Duodenal mucosa (tissue), 2 donors: ENCODE data around the gene ASF1A.

Experiments used
- H3K27ac ChIP-seq: one replicate; pipeline ENCODE4 v1.7.0; 2013; ENCODE audit warnings: low read depth, low read length
- H3K27me3 ChIP-seq, 2 donors: one replicate each; pipeline ENCODE4 v1.7.0; 2013; ENCODE audit warnings: low read length in 2 of 2, control low read depth in 1 of 2; ENCODE audit not compliant: insufficient read depth in 2 of 2, control insufficient read depth in 1 of 2
- H3K36me3 ChIP-seq, 2 donors: one replicate each; pipeline ENCODE4 v1.7.0; 2013; ENCODE audit warnings: low read length in 2 of 2, control low read depth in 1 of 2; ENCODE audit not compliant: insufficient read depth in 2 of 2, control insufficient read depth in 1 of 2
- H3K4me1 ChIP-seq, 2 donors: one replicate each; pipeline ENCODE4 v1.7.0; 2013; ENCODE audit warnings: low read length in 2 of 2, control low read depth in 1 of 2; ENCODE audit not compliant: insufficient read depth in 2 of 2, control insufficient read depth in 1 of 2
- H3K4me3 ChIP-seq, 2 donors: one replicate each; pipeline ENCODE4 v1.7.0; 2013; ENCODE audit warnings: low read length in 2 of 2, low read depth in 1 of 2
- H3K9ac ChIP-seq, 2 donors: one replicate each; pipeline ENCODE4 v1.7.0; 2013; ENCODE audit warnings: low read length in 2 of 2, low read depth in 1 of 2
- H3K9me3 ChIP-seq, 2 donors: one replicate each; pipeline ENCODE4 v1.7.0; 2013; ENCODE audit warnings: low read length in 2 of 2, control low read depth in 1 of 2; ENCODE audit not compliant: control insufficient read depth in 1 of 2

ASF1A gene

DNA sequence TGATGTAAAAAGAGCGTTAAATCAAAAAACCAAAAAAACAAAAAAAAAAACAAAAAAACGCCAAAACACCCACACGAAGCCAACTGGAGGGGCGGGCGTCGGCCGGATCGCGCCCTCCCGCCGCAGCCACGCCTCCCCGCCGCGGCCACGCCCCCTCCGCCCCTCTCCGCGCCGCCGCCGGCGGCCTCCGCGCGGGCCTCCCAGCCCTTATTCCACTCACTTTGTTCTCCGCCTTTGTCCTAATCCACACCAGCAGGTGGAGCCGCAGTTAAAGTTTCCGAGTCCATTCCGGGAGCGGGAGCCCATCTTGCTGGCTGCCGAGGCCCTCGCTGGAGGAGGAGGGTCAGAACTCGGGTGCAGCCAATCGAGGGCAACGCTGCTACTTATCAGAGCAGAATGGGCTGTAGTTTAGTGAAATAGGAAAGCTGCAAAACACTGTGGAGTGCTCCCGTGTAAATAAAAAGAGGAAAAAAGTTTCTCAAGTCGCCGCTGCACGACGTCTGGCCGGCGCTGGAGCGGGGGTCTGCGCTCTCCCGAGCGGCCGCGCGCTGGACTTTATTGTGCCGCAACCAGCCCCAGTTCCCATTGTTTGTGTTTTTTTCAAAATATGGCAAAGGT lies at the start of gene ASF1A:
Gene ASF1A, plus strand, starts transcription at position 346 of the 618 bp plus-strand sequence. Its CDS starts 262 bp downstream, at position 608.
- Histone ChIP-seq H3K4me1 (peaks cover 21 to 22% of the 10 kb centered on the region in 2 donors), H3K36me3 (peaks cover 0 to under 1% of the 10 kb centered on the region in 2 donors), H3K27ac (peak within 1 kb of the TSS; percentile 95), H3K9me3 (no peaks in the 10 kb centered on the region), H3K27me3 (no peaks in the 10 kb centered on the region), H3K9ac (peak within 1 kb of the TSS; percentile 88 to 92), H3K4me3 (peak within 1 kb of the TSS; percentile 92 to 95)

DNA sequence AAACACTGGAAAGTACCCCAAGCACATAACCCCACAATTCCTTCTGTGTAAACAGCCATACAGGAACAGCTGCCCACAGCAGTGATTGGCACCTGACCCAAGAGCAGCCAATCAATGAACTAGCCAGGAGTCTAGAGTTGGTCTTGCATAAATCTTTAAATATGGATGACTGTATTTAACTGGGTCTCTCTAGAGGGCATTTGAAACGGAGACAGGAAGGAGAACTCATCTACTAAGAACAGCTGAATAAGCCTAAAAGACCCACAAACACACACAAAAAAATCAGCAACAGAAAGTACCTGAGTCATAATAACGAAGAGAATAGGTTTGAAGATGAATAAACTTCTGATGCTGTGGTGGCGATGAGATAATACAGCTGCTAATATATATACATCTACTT lies 49.0 kb upstream of the ASF1A start:
- Histone ChIP-seq H3K4me3 (no peak overlapping the region), H3K4me1 (no peaks in the 10 kb centered on the region), H3K27ac (no peak overlapping the region), H3K9me3 (no peaks in the 10 kb centered on the region), H3K9ac (no peak overlapping the region), H3K36me3 (peaks cover 0 to 5% of the 10 kb centered on the region in 2 donors), H3K27me3 (no peaks in the 10 kb centered on the region)

DNA sequence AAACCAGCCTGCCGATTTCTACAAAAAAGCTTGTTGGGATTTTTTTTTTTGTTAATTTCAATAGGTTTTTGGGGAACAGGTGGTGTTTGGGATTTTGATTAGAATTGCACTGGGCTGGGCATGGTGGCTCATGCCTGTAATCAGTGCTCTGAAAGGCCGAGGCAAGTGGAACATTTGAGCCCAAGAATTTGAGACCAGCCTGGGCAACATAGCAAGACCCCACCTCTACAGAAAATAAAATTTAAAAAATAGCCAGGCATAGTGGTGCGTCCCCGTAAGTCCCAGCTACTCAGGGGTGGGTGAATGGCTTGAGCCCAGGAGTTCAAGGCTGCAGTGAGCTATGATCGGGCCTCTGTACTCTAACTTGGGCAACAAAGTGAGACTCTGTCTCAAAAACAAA lies 40.5 kb upstream of the ASF1A start:
- Histone ChIP-seq H3K4me3 (no peak overlapping the region), H3K27ac (no peak overlapping the region), H3K9ac (no peak overlapping the region)

DNA sequence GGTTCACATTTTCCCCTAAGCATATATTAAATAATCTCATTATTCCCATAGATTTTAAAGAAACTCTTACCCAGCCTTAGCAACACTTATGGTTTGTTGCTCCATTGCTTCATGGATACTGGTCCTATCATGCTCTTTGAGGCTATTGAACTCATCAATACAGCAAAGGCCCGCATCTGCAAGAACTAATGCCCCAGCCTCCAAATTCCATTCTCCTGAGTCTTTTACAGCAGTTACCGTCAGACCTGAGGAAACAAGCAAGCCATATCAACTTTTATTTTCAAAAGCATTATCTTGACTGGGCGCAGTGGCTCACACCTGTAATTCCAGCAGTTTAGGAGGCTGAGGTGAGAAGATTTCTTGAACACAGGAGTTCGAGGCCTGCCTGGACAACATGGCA lies 37.7 kb upstream of the ASF1A start:
- Histone ChIP-seq H3K36me3 (no peaks in the 10 kb centered on the region), H3K4me1 (no peaks in the 10 kb centered on the region), H3K9ac (no peak overlapping the region), H3K27me3 (no peaks in the 10 kb centered on the region), H3K4me3 (no peak overlapping the region), H3K27ac (no peak overlapping the region), H3K9me3 (no peaks in the 10 kb centered on the region)

More for the DNA sequence above, 40.5 kb upstream of the ASF1A start:
- Histone ChIP-seq H3K36me3 (peaks cover 0 to 5% of the 10 kb centered on the region in 2 donors), H3K27me3 (no peaks in the 10 kb centered on the region), H3K9me3 (no peaks in the 10 kb centered on the region), H3K4me1 (no peaks in the 10 kb centered on the region)

DNA sequence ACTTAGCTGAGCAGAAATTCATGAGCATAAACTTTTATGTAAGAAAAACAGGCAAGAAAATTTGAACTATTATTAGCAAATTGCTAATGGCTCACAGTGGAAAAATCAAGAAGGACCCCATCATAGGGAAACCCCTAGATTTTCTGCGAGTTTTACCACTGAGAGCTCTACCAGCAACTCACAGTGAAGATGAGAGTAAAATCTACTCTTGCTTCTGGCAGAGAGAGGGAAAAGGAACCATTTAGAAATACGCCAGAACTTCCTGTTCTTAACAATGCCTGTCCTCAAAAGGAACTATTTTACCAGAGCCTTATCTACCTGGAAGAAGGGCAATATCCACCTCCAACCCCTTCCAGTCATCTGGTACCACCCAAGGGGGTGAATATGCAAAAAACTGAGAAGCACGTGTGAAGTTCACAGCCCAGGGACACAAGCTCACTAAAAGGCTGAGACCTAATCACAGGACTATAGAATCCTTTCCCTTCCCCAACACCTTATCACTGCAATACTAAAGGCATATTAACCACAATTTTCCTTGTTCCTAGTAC lies 34.4 kb upstream of the ASF1A start:
- Histone ChIP-seq H3K27me3 (no peaks in the 10 kb centered on the region), H3K9ac (no peak overlapping the region), H3K27ac (no peak overlapping the region), H3K36me3 (no peaks in the 10 kb centered on the region), H3K4me3 (no peak overlapping the region), H3K9me3 (no peaks in the 10 kb centered on the region), H3K4me1 (peaks cover under 1 to 5% of the 10 kb centered on the region in 2 donors)

DNA sequence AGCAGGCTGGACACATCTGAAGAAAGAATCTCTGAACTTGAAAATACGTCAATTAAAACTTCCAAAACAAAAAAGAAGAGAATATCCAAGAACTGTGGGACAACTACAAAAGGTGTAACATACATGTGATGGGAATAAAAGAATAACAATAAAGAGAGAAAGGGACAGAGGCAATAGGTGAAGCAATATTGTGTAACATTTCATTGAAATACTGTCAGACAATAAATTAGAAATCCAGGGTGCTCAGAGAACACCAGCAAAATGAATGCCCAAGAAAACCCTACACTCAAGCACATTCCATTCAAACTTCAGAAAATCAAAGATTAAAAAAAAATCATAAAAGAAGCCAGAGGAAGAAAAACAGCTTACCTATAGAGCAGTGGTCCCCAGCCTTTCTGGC lies 33.6 kb upstream of the ASF1A start:
- Histone ChIP-seq H3K36me3 (no peaks in the 10 kb centered on the region), H3K4me1 (peaks cover 4 to 6% of the 10 kb centered on the region in 2 donors), H3K27ac (no peak overlapping the region), H3K27me3 (no peaks in the 10 kb centered on the region), H3K9ac (no peak overlapping the region), H3K9me3 (no peaks in the 10 kb centered on the region), H3K4me3 (no peak overlapping the region)

DNA sequence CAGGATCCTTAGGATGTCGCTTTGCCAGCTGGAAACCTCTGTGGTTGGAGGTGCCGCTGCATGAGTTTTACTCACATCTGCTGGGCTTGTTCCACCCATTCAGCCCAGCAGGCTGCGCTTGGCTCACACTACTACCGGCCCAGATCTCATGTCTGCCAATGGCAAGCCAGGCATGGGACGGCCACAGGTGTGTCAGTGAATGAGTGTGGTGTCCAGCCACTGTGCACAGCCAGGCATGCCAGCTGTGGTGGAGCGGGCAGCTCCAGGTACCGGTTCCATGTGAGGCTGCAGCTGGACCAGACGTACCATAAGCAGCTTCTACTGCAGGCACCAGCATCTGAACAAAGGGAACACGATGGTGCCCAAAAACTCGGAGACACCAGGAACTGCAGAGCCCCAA lies 33.1 kb upstream of the ASF1A start:
- Histone ChIP-seq H3K36me3 (no peaks in the 10 kb centered on the region), H3K9ac (no peak overlapping the region), H3K27me3 (no peaks in the 10 kb centered on the region), H3K4me3 (no peak overlapping the region), H3K9me3 (no peaks in the 10 kb centered on the region), H3K27ac (no peak overlapping the region), H3K4me1 (peaks cover 4 to 6% of the 10 kb centered on the region in 2 donors)

DNA sequence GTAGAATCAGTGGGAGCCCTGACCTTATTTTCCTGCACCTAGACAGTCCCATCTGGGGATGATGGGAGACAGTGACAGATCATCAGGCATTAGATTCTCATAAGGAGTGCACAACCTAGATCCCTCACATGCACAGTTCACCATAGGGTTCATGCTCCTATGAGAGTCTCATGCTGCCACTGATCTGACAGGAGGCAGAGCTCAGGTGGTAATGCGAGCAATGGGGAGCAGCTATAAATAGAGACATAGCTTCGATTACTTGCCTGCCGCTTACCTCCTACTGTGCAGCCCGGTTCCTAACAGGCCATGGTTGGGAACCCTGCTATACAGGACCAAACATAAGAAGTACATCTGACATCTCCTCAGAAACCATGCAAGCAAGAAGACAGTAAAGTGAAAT lies 31.5 kb upstream of the ASF1A start:
- Histone ChIP-seq H3K27ac (no peak overlapping the region), H3K4me3 (no peak overlapping the region), H3K4me1 (peaks cover 4 to 6% of the 10 kb centered on the region in 2 donors)

DNA sequence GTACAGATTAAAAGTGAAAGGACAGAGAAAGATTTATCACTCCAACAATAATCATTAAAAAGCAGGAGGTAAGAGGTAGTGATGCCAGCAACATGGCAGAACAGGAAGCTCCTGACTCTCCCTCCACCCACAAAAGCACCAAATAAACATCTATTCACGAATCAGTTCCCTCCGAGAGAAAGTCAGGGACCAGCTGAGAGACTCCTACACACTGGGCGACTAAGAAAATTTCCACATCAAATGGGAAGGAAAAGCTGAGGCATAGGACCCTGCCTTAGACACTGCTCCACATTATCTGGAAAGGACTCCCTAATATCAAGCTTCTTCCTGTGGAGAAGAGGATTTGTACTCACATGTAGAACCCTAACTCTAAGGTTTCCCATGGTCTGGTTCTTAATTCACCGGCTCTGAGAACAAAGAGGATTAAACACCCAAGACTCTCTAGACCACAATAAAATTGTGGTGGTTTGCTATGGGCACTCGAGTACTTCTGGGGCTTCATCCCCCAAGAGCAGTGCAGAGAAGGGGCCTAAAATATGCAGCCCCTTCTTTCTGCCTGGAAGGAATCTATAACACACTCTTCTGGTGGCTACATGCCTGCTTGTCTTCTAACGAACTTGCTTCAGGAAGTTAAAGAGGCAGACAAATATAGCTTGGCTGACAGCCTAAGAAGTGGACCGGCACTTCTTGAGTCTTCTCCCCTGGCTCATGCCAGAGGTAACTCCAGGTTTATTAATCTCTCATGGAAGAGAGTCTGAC lies 29.4 kb upstream of the ASF1A start:
- Histone ChIP-seq H3K4me1 (peaks cover 4 to 6% of the 10 kb centered on the region in 2 donors), H3K4me3 (no peak overlapping the region), H3K27ac (no peak overlapping the region), H3K36me3 (no peaks in the 10 kb centered on the region), H3K27me3 (no peaks in the 10 kb centered on the region), H3K9me3 (no peaks in the 10 kb centered on the region), H3K9ac (no peak overlapping the region)

More for the DNA sequence above, 31.5 kb upstream of the ASF1A start:
- Histone ChIP-seq H3K27me3 (no peaks in the 10 kb centered on the region), H3K9me3 (no peaks in the 10 kb centered on the region), H3K9ac (no peak overlapping the region), H3K36me3 (no peaks in the 10 kb centered on the region)

DNA sequence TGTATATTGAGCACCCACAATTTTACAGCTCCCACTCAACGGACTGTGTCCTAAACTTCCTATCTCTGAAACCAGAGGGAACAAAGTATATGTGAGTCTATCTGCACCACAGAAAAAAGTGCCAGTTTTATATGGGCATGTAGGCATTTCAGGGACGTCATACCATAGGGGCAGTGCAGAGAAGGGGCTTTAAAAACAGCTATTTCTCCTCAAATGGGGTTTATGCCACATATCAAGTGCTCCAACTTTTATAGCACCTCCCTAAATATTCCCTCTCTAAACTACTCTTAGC lies 28.9 kb upstream of the ASF1A start:
- Histone ChIP-seq H3K36me3 (no peaks in the 10 kb centered on the region), H3K9ac (no peak overlapping the region), H3K4me1 (peaks cover 4 to 6% of the 10 kb centered on the region in 2 donors), H3K27ac (no peak overlapping the region), H3K9me3 (no peaks in the 10 kb centered on the region), H3K27me3 (no peaks in the 10 kb centered on the region), H3K4me3 (no peak overlapping the region)
